Heart right ventricle (tissue), 16 donors: ENCODE results near the gene DDTL. TPM values are rescaled to one million over a fixed set of nuclear protein-coding genes. Genes with fewer than 3 reads are reported as not detected.
A peak's percentile ranks its signal among the peaks of the same experiment; 100 is the strongest.
"Not testable (repeated sequence)": the region's sequence is repeated elsewhere in the genome, so short reads cannot be mapped to it uniquely, and the experiment has no call there.

Source experiments
- ATAC-seq, 8 donors: fragments of 200-7000 bp; cut with Tn5 transposase; one replicate each; pipeline ENCODE4 v1.9.1; 2020; ENCODE audit warnings: mild to moderate bottlenecking in 8 of 8, moderate library complexity in 8 of 8, moderate number of reproducible peaks in 1 of 8
- DNase-seq, 2 donors: peaks; one replicate each; pipeline ENCODE4 v3.0.0-alpha.2; 2020
- H3K27ac ChIP-seq, 10 donors: fragments of 200-600 bp; sonication (generic) in 2 of 10; one replicate each; pipeline versions ENCODE4 v1.5.0 to v1.8.0; 2020 to 2022; ENCODE audit warnings: mild to moderate bottlenecking in 3 of 10
- H3K27me3 ChIP-seq, 7 donors: fragments of 200-600 bp; one replicate each; pipeline ENCODE4 v1.8.0; 2021 to 2022; ENCODE audit warnings: mild to moderate bottlenecking in 2 of 7
- H3K36me3 ChIP-seq, 9 donors: fragments of 200-600 bp; sonication (generic) in 1 of 9; one replicate each; pipeline versions ENCODE4 v1.5.0 to v1.8.0; 2020 to 2022; ENCODE audit warnings: mild to moderate bottlenecking in 2 of 9
- H3K4me1 ChIP-seq, 9 donors: fragments of 200-600 bp; sonication (generic) in 1 of 9; one replicate each; pipeline versions ENCODE4 v1.5.0 to v1.8.0; 2020 to 2022; ENCODE audit warnings: mild to moderate bottlenecking in 4 of 9
- H3K4me3 ChIP-seq, 10 donors: fragments of 200-600 bp; sonication (generic) in 2 of 10; one replicate each; pipeline versions ENCODE4 v1.5.0 to v1.8.0; 2020 to 2022; ENCODE audit warnings: mild to moderate bottlenecking in 7 of 10, moderate library complexity in 2 of 10
- H3K9me3 ChIP-seq, 11 donors: fragments of 200-600 bp in 10 of 11; sonication (generic) in 2 of 11; one replicate each; pipeline versions ENCODE4 v1.5.0 to v1.8.0; 2013 to 2022; ENCODE audit warnings: mild to moderate bottlenecking in 2 of 11, control low read depth in 1 of 11, moderate library complexity in 1 of 11
- WGBS, 2 donors: extraction: QIAGEN DNeasy Blood & Tissue Kit; methylation state at CpG; one replicate each; pipeline ENCODE4 v1.1.7; 2013; ENCODE audit warnings: inconsistent platforms in 1 of 2; 5-methylcytosine and 5-hydroxymethylcytosine counted together
- intact Hi-C, 10 donors: fragments of 100-400 bp; cut with DNase I; formaldehyde crosslinking; loops; one replicate each; pipeline versions ENCODE4 v1.11.1 to v1.14.2; 2022
- long read RNA-seq, 3 donors: library from polyadenylated mRNA; unstranded; transcript quantifications; one replicate each; pipeline ENCODE4 v2.0.0, GENCODE V29; 2020 to 2021
- polyA plus RNA-seq, 2 donors: library from polyadenylated mRNA; stranded (reverse); fragments of 200-250 nt; gene quantifications; one replicate each; pipeline ENCODE4 v1.2.3, GENCODE V29; 2013
- total RNA-seq, 10 donors: library from RNA; stranded (reverse); fragmentation: NEBNext Ultra II Directional in 3 of 10; extraction: Animal tissue kit (Norgen Biotek cat#: 25700) in 3 of 10; gene quantifications; one replicate each; pipeline versions ENCODE4 v1.2.1 to v1.2.4, GENCODE V29; 2021 to 2023
- TF ChIP-seq, protein P1 (sequence below), 9 donors: fragments of 200-600 bp; sonication (generic) in 2 of 9; IDR thresholded peaks; one replicate each; pipeline versions ENCODE4 v1.5.0 to v1.8.0; 2021 to 2022; ENCODE audit warnings: antibody characterized with exemption in 9 of 9, mild to moderate bottlenecking in 5 of 9, moderate library complexity in 1 of 9
- donor health status: Arrhythmogenic right ventricular cardiomyopathy.
- donor health status: ischemic (EF 13 %, LVEDD 7.1; RV severe dilation, severe dysfunction).
- donor health status: healthy with polysubstance abuse.
- donor health status: DM: no; HTN: yes; CAD: no.
- donor health status: DM: no; HTN: no; CAD: no.
- donor health status: ischemic (EF 25% LVEDD 6.9; RV normal size, moderate dysfunction).
- donor health status: ischemic (EF 25% LVEDD 5.7; RV mildly dilated, moderate dysfunction).
- donor health status: healthy.
- donor health status: DM: yes; HTN: yes; CAD: no.
- donor health status: Ischemic cardiomyopathy.
- donor health status: ischemic (EF 35%, LVEDD 5.7; RV mildly dilated, moderate dysfunction).
- donor health status: nonischemic (EF 11% LVEDD 7.7; RV severe dilation, severe dysfunction).
- donor health status: DM: yes; HTN: yes; CAD: no.
- donor health status: PGD.
- donor health status: ischemic (EF 29% LVEDD 5.4; RV normal size, mild dysfunction).
- donor health status: nonischemic (EF 23%, LVEDD 6.1; RV moderate dilation, normal function).

Gene DDTL
- 1 to 10 TPM in 4 of 10 donors, under 1 TPM in 1, not detected in 5; 0.99 to 3.3 (median 1.8) TPM for total RNA-seq
- 1 to 10 TPM; 3.1 to 4.9 TPM for polyA plus RNA-seq
- long read RNA-seq, donor 1: 0 reads
- long read RNA-seq, donor 2: 0 reads
- long read RNA-seq, donor 3, partial matches to known transcripts: 2 of 5 reads
- long read RNA-seq, donor 3, other reads (novel, unspliced or antisense): 2 of 5 reads

DNA sequence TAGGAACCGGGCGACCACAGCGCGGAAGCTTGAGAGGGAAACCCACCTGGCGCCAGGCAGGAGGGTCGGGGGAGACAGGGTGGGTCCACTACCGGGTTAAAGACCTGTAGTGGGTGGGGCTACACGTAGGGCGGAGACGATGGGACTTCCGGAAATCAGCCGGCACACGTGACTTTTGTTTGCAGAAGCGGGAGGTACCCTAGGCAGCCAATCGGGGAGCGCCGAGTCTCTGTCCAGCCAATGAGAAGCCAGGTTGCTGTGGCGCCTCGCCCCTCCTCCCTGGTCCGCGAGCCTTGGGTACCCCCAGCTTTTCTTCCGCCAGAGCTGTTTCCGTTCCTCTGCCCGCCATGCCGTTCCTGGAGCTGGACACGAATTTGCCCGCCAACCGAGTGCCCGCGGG, at the start of gene DDTL:
DDTL (plus strand) TSS at position 321 of the 400 bp plus-strand sequence; CDS start at position 348, 27 bp downstream.
- intact Hi-C loops, DNase-seq, H3K4me3 ChIP-seq, H3K9me3 ChIP-seq, H3K27me3 ChIP-seq, H3K27ac ChIP-seq: not testable (repeated sequence)
- Histone ChIP-seq H3K4me1 (peaks cover 0 to 23% (median 0%) of the 10 kb centered on the region in 9 donors), H3K36me3 (peaks cover 0 to 26% (median 14%) of the 10 kb centered on the region in 9 donors)
- ATAC-seq: peak; percentile 88 to 98 (median 97)
- no CpG with 5 or more reads among the region's 30 CpGs for WGBS, 2 donors

DNA sequence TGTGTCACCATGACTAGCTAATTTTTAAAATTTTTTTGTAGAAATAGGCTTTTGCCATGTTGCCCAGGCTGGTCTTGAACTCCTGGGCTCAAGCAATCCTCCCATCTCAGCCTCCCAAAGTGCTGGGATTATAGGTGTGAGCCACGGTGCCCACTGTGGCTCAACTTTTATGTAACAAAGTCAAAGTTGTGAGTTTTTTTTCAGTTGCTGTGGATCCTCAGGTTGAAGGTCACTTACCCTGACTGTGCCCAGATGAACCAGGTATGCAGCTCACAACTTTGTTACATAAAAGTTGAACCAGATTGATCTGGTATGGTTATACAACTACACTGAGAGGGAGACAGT, 46.4 kb upstream of the DDTL start:
- ATAC-seq, H3K27me3 ChIP-seq, H3K4me3 ChIP-seq, DNase-seq, H3K4me1 ChIP-seq: not testable (repeated sequence)
- H3K9me3 ChIP-seq: peaks cover 0 to 12% (median 0%) of the 10 kb centered on the region in 11 donors
- intact Hi-C loops: loop anchor here in 1 of 10 donors (10.0 kb wide), 1 partner anchor 55 kb away; the partner anchor contains the start of gene DDT
- WGBS, 2 donors: 91 to 100% methylated on average over 1 of the region's 1 CpG
- H3K27ac ChIP-seq: peak overlapping the region in 2 of 10 donors; percentile 4 to 36
- H3K36me3 ChIP-seq: peaks cover 0 to 56% (median 0%) of the 10 kb centered on the region in 9 donors

DNA sequence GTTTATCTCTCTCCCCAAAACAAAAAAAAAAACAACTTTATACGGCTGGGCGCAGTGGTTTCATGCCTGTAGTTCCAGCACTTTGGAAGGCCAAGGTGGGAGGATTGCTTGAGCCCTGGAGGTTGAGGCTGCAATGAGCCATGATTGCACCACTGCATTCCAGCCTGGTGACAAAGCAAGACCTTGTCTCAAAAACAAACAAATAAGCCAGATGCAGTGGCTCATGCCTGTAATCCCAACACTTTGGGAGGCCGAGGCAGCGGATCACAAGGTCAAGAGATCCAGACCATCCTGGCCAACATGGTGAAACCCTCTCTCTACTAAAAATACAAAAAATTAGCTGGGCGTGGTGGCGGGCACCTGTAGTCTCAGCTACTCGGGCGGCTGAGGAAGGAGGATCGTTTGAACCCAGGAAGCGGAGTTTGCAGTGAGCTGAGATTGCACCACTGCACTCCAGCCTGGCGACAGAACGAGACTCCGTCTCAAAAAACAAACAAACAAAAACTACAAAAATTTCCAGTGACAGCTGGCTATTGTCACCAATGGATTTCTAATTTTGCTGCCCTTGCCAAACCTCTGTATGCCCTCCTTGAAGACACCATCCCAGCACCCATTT, 45.0 kb upstream of the DDTL start:
- Histone ChIP-seq H3K9me3 (peaks cover 0 to 22% (median 0%) of the 10 kb centered on the region in 11 donors), H3K36me3 (peaks cover 0 to 70% (median 0%) of the 10 kb centered on the region in 9 donors)
- H3K27ac ChIP-seq, H3K4me3 ChIP-seq, ATAC-seq, DNase-seq, H3K27me3 ChIP-seq, H3K4me1 ChIP-seq: not testable (repeated sequence)
- intact Hi-C loops: loop anchor here in 1 of 10 donors (10.0 kb wide), 1 partner anchor 53 kb away; the partner anchor contains the start of gene DDT
- 85 to 93% methylated on average over 13 of the region's 13 CpGs for WGBS, 2 donors

DNA sequence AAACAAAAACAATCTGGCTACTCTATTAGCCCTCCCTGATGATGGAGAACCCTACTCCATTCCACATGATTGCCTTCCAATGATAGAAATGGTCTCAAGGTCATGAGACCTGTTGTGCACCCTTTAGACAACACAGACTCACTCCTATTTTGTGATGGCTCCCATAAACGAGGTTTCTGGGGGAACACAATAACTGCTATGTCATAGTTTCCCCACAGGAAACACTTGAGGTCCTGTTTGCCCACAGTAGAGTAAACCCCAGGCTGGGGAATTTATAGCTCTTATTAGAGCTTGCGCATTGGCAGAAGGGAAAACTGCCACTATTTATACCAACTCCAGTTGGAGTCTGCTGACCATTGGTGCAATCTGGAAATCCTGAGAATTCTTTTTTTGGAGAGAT, 43.8 kb upstream of the DDTL start:
- TF ChIP-seq, protein P1, sequence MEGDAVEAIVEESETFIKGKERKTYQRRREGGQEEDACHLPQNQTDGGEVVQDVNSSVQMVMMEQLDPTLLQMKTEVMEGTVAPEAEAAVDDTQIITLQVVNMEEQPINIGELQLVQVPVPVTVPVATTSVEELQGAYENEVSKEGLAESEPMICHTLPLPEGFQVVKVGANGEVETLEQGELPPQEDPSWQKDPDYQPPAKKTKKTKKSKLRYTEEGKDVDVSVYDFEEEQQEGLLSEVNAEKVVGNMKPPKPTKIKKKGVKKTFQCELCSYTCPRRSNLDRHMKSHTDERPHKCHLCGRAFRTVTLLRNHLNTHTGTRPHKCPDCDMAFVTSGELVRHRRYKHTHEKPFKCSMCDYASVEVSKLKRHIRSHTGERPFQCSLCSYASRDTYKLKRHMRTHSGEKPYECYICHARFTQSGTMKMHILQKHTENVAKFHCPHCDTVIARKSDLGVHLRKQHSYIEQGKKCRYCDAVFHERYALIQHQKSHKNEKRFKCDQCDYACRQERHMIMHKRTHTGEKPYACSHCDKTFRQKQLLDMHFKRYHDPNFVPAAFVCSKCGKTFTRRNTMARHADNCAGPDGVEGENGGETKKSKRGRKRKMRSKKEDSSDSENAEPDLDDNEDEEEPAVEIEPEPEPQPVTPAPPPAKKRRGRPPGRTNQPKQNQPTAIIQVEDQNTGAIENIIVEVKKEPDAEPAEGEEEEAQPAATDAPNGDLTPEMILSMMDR (IDR thresholded peaks at IDR 0.05): no peak
- H3K36me3 ChIP-seq: peaks cover 0 to 73% (median 0%) of the 10 kb centered on the region in 9 donors
- H3K4me1 ChIP-seq: no peaks in the 10 kb centered on the region
- no peaks in the 10 kb centered on the region for H3K27me3 ChIP-seq
- intact Hi-C loops: loop anchor here in 1 of 10 donors (10.0 kb wide), 1 partner anchor 52 kb away; the partner anchor contains the start of gene DDT
- WGBS, 2 donors: 59 to 68% methylated on average over 2 of the region's 2 CpGs
- H3K9me3 ChIP-seq: peaks cover 0 to 22% (median 0%) of the 10 kb centered on the region in 11 donors
- H3K27ac ChIP-seq: no peak overlapping the region
- ATAC-seq (no peak), DNase-seq (no peak)
- no peak overlapping the region for H3K4me3 ChIP-seq

DNA sequence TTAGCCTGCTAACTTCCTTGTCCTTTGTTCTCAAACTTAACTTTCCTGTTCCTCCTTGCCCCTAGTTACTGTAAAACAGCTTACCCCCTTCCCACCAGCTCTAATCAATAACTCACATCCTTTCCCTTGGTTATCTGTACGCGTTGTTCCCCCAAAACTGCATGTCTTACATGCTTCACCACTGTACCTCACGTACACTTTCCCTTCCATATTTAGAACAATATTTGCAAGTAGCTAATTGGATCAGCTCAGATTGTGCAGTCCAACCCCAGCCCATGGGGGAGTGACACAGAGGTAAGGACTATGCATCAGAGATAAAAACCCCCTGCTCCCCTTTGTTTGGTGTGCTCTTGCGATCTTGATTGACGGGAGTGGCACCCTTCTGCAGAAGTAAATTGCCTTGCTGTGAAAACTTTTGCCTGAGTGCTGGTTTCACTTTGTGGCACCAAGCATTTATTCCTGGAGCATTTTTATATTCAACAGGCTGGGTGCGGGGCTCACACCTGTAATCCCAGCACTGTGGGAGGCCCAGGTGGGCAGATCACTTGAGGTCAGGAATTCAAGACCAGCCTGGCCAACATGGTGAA, 41.6 kb upstream of the DDTL start:
- DNase-seq: no peak
- peaks cover 0 to 23% (median 0%) of the 10 kb centered on the region in 11 donors for H3K9me3 ChIP-seq

More for the DNA sequence above, 41.6 kb upstream of the DDTL start:
- Histone ChIP-seq H3K27ac (no peak overlapping the region), H3K36me3 (peaks cover 0 to 79% (median 0%) of the 10 kb centered on the region in 9 donors), H3K27me3 (no peaks in the 10 kb centered on the region), H3K4me3 (no peak overlapping the region), H3K4me1 (no peaks in the 10 kb centered on the region)
- ATAC-seq: no peak
- intact Hi-C loops: loop anchor here in 4 of 10 donors (5.0 to 10.0 kb wide), 2 partner anchors 47 to 50 kb away; partner anchors contain the start of gene DDT (in 4 of the 4)
- 85 to 91% methylated on average over 6 of the region's 6 CpGs for WGBS, 2 donors
- TF ChIP-seq, protein P1 (IDR thresholded peaks at IDR 0.05): no peak
